Measurements from ENCODE around the gene TRAM2. TPM values are rescaled to one million over a fixed set of nuclear protein-coding genes. Genes with fewer than 3 reads are reported as not detected.

TRAM2 gene
- total and polyA plus RNA-seq, 10 of the 15 experiments (the other 5 are each of a cell fraction or from before 2014, with no cell fraction given): 2.5 to 15.0 (median 11.0) TPM

DNA sequence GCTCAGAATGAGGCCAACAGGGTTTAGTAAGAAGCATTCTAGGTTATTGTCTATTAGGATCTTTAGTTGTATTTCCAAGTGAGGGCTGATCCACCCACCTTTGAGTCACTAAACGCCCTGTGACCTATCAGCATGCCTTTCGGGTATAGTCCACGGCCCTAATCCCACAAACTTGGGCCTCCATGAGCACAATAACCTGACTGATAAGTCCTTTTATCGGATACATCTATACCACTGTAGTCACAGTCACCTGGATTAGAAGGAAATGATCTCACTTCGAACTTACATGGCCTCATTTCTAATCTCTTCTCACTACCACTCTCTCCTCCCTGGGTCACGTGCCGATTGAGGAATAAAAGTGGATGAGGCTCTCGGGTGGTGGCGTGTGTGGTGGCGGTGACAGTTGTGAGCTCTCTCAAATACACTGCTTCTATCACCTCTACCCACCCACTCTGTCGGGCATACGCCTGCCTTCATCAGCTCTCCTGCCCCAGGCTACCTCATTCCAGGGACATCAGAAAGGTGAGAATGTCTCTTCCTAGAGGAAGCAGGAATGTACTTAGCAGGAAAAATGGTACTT lies 65.2 kb downstream of the TRAM2 start:
- TF ChIP-seq, protein P1, sequence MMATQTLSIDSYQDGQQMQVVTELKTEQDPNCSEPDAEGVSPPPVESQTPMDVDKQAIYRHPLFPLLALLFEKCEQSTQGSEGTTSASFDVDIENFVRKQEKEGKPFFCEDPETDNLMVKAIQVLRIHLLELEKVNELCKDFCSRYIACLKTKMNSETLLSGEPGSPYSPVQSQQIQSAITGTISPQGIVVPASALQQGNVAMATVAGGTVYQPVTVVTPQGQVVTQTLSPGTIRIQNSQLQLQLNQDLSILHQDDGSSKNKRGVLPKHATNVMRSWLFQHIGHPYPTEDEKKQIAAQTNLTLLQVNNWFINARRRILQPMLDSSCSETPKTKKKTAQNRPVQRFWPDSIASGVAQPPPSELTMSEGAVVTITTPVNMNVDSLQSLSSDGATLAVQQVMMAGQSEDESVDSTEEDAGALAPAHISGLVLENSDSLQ (IDR thresholded peaks at IDR 0.05): no peak
- TF ChIP-seq PAX8 (IDR thresholded peaks at IDR 0.05) (no peak), NBN (IDR thresholded peaks at IDR 0.05) (no peak), BMI1 (IDR thresholded peaks at IDR 0.05; ENCODE audit: borderline replicate concordance) (no peak), NFIC (IDR thresholded peaks at IDR 0.05; ENCODE audit: low read depth, low read length) (no peak), MYB (IDR thresholded peaks at IDR 0.05; ENCODE audit: borderline replicate concordance, low read depth, low read length) (no peak), ZSCAN29 (IDR thresholded peaks at IDR 0.05) (no peak), SMAD1 (IDR thresholded peaks at IDR 0.05; ENCODE audit: low read depth, partially characterized antibody) (no peak), JUND (IDR thresholded peaks at IDR 0.05; ENCODE audit: low read depth, low read length) (no peak), CHD4 (IDR thresholded peaks at IDR 0.05) (no peak), SREBF1 (IDR thresholded peaks at IDR 0.05; ENCODE audit: low read length) (no peak), CREM (IDR thresholded peaks at IDR 0.05; ENCODE audit: low read depth) (no peak)
- TF ChIP-seq, protein P2, sequence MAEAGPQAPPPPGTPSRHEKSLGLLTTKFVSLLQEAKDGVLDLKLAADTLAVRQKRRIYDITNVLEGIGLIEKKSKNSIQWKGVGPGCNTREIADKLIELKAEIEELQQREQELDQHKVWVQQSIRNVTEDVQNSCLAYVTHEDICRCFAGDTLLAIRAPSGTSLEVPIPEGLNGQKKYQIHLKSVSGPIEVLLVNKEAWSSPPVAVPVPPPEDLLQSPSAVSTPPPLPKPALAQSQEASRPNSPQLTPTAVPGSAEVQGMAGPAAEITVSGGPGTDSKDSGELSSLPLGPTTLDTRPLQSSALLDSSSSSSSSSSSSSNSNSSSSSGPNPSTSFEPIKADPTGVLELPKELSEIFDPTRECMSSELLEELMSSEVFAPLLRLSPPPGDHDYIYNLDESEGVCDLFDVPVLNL (IDR thresholded peaks at IDR 0.05; ENCODE audit: low read depth, low read length): no peak
- TF ChIP-seq, protein P3, sequence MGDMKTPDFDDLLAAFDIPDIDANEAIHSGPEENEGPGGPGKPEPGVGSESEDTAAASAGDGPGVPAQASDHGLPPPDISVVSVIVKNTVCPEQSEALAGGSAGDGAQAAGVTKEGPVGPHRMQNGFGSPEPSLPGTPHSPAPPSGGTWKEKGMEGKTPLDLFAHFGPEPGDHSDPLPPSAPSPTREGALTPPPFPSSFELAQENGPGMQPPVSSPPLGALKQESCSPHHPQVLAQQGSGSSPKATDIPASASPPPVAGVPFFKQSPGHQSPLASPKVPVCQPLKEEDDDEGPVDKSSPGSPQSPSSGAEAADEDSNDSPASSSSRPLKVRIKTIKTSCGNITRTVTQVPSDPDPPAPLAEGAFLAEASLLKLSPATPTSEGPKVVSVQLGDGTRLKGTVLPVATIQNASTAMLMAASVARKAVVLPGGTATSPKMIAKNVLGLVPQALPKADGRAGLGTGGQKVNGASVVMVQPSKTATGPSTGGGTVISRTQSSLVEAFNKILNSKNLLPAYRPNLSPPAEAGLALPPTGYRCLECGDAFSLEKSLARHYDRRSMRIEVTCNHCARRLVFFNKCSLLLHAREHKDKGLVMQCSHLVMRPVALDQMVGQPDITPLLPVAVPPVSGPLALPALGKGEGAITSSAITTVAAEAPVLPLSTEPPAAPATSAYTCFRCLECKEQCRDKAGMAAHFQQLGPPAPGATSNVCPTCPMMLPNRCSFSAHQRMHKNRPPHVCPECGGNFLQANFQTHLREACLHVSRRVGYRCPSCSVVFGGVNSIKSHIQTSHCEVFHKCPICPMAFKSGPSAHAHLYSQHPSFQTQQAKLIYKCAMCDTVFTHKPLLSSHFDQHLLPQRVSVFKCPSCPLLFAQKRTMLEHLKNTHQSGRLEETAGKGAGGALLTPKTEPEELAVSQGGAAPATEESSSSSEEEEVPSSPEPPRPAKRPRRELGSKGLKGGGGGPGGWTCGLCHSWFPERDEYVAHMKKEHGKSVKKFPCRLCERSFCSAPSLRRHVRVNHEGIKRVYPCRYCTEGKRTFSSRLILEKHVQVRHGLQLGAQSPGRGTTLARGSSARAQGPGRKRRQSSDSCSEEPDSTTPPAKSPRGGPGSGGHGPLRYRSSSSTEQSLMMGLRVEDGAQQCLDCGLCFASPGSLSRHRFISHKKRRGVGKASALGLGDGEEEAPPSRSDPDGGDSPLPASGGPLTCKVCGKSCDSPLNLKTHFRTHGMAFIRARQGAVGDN (IDR thresholded peaks at IDR 0.05): no peak
- TF ChIP-seq, protein P4, sequence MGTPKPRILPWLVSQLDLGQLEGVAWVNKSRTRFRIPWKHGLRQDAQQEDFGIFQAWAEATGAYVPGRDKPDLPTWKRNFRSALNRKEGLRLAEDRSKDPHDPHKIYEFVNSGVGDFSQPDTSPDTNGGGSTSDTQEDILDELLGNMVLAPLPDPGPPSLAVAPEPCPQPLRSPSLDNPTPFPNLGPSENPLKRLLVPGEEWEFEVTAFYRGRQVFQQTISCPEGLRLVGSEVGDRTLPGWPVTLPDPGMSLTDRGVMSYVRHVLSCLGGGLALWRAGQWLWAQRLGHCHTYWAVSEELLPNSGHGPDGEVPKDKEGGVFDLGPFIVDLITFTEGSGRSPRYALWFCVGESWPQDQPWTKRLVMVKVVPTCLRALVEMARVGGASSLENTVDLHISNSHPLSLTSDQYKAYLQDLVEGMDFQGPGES (IDR thresholded peaks at IDR 0.05): no peak
- Histone ChIP-seq H3K36me3 (ENCODE audit: control insufficient read depth in 2 of 2, insufficient read depth in 2 of 2, low read length in 1 of 2) (peaks cover 14 to 22% of the 10 kb centered on the region in 2 experiments; a peak in 3 of 4 replicates), H3K4me3 (no peak overlapping the region), H3K4me1 (ENCODE audit: control insufficient read depth, insufficient read depth, low read length) (no peaks in the 10 kb centered on the region; the same call in 1 of the 2 replicates), H3K9ac (ENCODE audit: control insufficient read depth, insufficient read depth, low read length) (no peak overlapping the region), H3K27ac (ENCODE audit: control insufficient read depth, insufficient read depth) (no peak overlapping the region), H2AFZ (ENCODE audit: control insufficient read depth, low read depth, low read length) (no peak overlapping the region), H3K4me2 (ENCODE audit: control insufficient read depth, insufficient read depth) (no peak overlapping the region), H4K20me1 (ENCODE audit: control insufficient read depth, insufficient read depth) (no peaks in the 10 kb centered on the region), H3K79me2 (ENCODE audit: control insufficient read depth, insufficient read depth, low read length) (no peaks in the 10 kb centered on the region), H3K9me3 (replicated peaks; ENCODE audit: control insufficient read depth, insufficient read depth, low read length) (no peaks in the 10 kb centered on the region), H3K27me3 (replicated peaks in 1 of 2; ENCODE audit: control insufficient read depth in 2 of 2, insufficient read depth in 2 of 2, low read length in 1 of 2) (no peaks in the 10 kb centered on the region)
- DNase-seq (ENCODE audit: low read depth, low spot score) (no peak), ATAC-seq (no peak), FAIRE-seq (no peak)
- CTCF ChIA-PET: no interaction called here
- in situ Hi-C loops (cut with MboI): no loop called here
- no TSS peak for BruUV-seq (replicated peaks)
- RAD21 ChIA-PET (ENCODE audit: unreplicated experiment): no interaction called here
- WGBS (ENCODE audit: insufficient coverage, insufficient replicate concordance, low lambda C conversion rate, missing lambda C conversion rate): 89% methylated on average over 12 of the region's 12 CpGs
- SMC1A ChIA-PET (ENCODE audit: uncharacterized antibody, unreplicated experiment): no interaction called here
- intact Hi-C loops (cut with micrococcal nuclease; ENCODE audit: unreplicated experiment): no loop called here
- POLR2A ChIA-PET: no interaction called here
